Measurements from ENCODE around the gene MEX3A. TPM values are rescaled to one million over a fixed set of nuclear protein-coding genes. Genes with fewer than 3 reads are reported as not detected.
"Not testable (repeated sequence)": the region's sequence is repeated elsewhere in the genome, so short reads cannot be mapped to it uniquely, and the experiment has no call there.

The MEX3A gene
- total RNA-seq, 2 donors from 2014 or later, result 3.3 to 5.7 TPM

DNA sequence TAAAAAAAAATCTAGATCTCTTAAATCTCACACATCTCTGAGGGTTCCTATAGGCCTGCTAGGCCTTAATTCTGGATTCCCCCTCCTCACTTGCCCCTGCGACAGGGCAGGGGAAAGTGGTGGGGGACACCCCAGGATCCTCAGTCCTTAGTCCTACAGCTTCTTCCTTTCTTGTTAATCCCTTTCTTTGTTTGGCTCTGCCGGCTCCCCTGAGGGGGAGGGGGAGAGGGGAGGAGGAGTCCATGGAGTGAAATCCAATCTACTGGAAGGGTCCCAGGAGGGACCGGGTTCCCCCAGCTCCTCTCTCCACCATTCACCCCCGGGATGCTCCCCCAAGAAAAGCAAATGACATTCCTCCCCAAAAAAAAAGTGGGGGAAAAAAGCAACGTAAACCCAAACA, 8.5 kb downstream of the MEX3A start:
- Histone ChIP-seq H3K9me3 (no peaks in the 10 kb centered on the region), H3K4me1 (replicated peaks) (no peaks in the 10 kb centered on the region), H3K4me3 (no peak overlapping the region), H3K27ac (no peak overlapping the region), H3K36me3 (no peaks in the 10 kb centered on the region), H3K27me3 (replicated peaks; ENCODE audit: insufficient read depth) (no peaks in the 10 kb centered on the region)
- WGBS, result 35% methylated on average over 5 of the region's 5 CpGs
- TF ChIP-seq, protein P1, sequence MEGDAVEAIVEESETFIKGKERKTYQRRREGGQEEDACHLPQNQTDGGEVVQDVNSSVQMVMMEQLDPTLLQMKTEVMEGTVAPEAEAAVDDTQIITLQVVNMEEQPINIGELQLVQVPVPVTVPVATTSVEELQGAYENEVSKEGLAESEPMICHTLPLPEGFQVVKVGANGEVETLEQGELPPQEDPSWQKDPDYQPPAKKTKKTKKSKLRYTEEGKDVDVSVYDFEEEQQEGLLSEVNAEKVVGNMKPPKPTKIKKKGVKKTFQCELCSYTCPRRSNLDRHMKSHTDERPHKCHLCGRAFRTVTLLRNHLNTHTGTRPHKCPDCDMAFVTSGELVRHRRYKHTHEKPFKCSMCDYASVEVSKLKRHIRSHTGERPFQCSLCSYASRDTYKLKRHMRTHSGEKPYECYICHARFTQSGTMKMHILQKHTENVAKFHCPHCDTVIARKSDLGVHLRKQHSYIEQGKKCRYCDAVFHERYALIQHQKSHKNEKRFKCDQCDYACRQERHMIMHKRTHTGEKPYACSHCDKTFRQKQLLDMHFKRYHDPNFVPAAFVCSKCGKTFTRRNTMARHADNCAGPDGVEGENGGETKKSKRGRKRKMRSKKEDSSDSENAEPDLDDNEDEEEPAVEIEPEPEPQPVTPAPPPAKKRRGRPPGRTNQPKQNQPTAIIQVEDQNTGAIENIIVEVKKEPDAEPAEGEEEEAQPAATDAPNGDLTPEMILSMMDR (IDR thresholded peaks at IDR 0.05), result no peak
- TF ChIP-seq POLR2AphosphoS5 (IDR thresholded peaks at IDR 0.05) (no peak), POLR2A (IDR thresholded peaks at IDR 0.05) (no peak)
- no peak for DNase-seq (ENCODE audit: low spot score)
- intact Hi-C loops (cut with DNase I), result no loop called here

DNA sequence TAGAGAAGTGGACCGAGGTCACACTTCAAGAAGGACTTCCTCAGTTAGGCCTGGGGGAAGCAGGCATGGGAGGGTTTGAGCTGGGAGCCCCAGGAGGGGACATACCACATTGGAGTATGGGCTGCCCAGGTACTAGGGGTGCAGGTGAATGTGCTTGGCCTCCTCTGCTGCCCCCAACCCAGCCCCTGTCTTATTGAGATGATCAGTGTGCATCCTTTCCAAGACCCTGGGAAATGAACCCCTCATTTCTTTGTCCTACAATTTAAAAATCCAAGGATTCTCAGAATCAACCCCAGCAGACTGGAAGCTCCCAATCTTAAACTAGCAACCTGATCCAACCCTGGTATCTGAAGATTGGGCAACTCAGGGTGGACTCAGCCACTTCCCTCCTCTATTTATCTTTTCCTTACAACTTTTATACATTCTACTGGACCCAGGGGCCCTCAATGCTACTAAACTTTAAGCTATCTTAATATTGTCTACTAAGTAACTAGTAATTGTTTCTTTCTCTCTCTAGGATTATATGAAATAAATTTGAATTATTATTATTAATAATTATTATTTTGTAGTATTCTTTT, 9.1 kb downstream of the MEX3A start:
- Histone ChIP-seq H3K4me3 (no peak overlapping the region), H3K9me3 (no peaks in the 10 kb centered on the region), H3K27me3 (replicated peaks; ENCODE audit: insufficient read depth) (no peaks in the 10 kb centered on the region), H3K27ac (no peak overlapping the region), H3K4me1 (replicated peaks) (no peaks in the 10 kb centered on the region), H3K36me3 (no peaks in the 10 kb centered on the region)
- intact Hi-C loops (cut with DNase I), result no loop called here
- whole genome bisulfite sequencing, result 19% methylated on average over 1 of the region's 1 CpG
- TF ChIP-seq POLR2AphosphoS5 (IDR thresholded peaks at IDR 0.05) (no peak), POLR2A (IDR thresholded peaks at IDR 0.05) (no peak)
- TF ChIP-seq, protein P1 (IDR thresholded peaks at IDR 0.05), result no peak
- DNase-seq (ENCODE audit: low spot score), result no peak

DNA sequence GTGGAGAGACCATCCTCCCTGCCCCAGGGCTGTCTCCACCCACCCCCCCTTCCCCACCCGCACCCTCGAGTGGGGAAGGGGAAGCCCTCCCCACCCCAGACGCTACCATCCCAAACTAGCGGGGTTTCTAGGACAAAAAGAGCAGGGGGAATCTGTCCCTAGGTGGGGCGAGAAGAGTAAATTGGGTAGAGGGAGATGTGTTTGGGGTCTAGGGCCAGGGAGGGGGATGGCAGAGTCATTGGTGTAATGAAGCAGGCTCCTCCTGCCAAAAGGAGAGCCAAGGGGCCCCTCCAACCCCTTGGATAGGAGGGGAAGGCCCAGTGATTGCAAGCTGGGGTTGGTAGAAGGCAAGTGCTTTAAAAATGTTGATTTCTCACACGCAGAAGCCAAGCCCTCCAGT, 10.0 kb downstream of the MEX3A start:
- Histone ChIP-seq H3K27me3 (replicated peaks; ENCODE audit: insufficient read depth) (no peaks in the 10 kb centered on the region), H3K4me1 (replicated peaks) (no peaks in the 10 kb centered on the region), H3K27ac (no peak overlapping the region), H3K9me3 (no peaks in the 10 kb centered on the region), H3K4me3 (no peak overlapping the region), H3K36me3 (no peaks in the 10 kb centered on the region)
- 53% methylated on average over 6 of the region's 6 CpGs for WGBS
- intact Hi-C loops (cut with DNase I), result no loop called here
- TF ChIP-seq POLR2A (IDR thresholded peaks at IDR 0.05) (no peak), POLR2AphosphoS5 (IDR thresholded peaks at IDR 0.05) (no peak)
- TF ChIP-seq, protein P1 (IDR thresholded peaks at IDR 0.05), result no peak
- DNase-seq (ENCODE audit: low spot score), result no peak

DNA sequence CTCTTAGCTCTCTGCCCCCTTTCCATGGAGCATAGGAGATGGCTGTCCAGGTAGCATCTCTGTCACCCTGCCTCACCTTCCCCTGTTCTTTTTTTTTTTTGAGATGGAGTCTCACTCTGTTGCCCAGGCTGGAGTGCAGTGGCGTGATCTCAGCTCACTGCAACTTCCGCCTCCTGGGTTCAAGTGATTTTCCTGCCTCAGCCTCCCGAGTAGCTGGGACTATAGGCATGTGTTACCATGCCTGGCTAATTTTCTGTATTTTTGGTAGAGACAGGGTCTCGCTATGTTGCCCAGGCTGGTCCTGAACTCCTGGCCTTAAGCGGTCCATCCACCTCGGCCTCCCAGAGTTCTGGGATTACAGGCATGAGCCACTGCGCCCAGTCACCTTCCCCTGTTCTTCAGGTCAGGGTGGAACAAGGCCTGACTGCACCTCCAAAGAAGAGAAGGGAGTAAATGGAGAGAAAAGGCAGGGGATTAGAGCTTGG, 10.9 kb downstream of the MEX3A start:
- H3K27me3 ChIP-seq (replicated peaks; ENCODE audit: insufficient read depth); H3K27ac ChIP-seq; intact Hi-C loops (cut with DNase I); H3K4me3 ChIP-seq; DNase-seq (ENCODE audit: low spot score); H3K36me3 ChIP-seq; H3K4me1 ChIP-seq (replicated peaks); H3K9me3 ChIP-seq: not testable (repeated sequence)
- WGBS, result 87% methylated on average over 7 of the region's 7 CpGs

DNA sequence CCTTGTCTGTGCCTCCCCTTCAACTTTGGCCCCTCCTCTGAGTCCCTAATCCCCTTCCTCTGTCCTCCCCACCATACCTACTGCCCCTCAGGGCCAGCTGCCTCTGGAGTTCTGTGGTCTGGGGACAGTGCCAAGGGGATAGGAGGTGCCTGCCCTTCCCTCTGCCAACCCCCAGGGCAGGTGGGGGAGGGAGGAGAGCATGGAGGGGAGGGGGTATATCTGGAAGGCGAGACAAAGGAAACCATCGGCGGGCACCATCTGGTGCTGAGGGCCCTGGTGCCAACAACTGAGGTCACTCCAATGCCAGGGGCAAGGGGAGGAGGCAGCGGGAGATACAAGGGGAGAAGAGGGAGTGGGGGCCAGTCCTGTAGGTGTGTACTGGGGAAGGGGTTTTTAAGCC, 11.7 kb downstream of the MEX3A start:
- 36% methylated on average over 4 of the region's 4 CpGs for WGBS
- DNase-seq (ENCODE audit: low spot score), result no peak
- Histone ChIP-seq H3K4me3 (no peak overlapping the region), H3K27me3 (replicated peaks; ENCODE audit: insufficient read depth) (no peaks in the 10 kb centered on the region), H3K4me1 (replicated peaks) (no peaks in the 10 kb centered on the region), H3K27ac (no peak overlapping the region), H3K9me3 (no peaks in the 10 kb centered on the region), H3K36me3 (no peaks in the 10 kb centered on the region)
- intact Hi-C loops (cut with DNase I), result no loop called here
- TF ChIP-seq, protein P1 (IDR thresholded peaks at IDR 0.05), result no peak
- TF ChIP-seq POLR2A (IDR thresholded peaks at IDR 0.05) (no peak), POLR2AphosphoS5 (IDR thresholded peaks at IDR 0.05) (no peak)

Data from prostate gland (tissue), 2 donors.